HG03565 (cell line): Measurements from ENCODE around the gene GALNT17.

Experiments
- ATAC-seq: cut with Tn5 transposase; IDR thresholded peaks from one replicate; pipeline ENCODE4 v1.9.1; 2021; ENCODE audit warnings: mild to moderate bottlenecking, moderate library complexity; ENCODE audit not compliant: unreplicated experiment

The GALNT17 gene

DNA sequence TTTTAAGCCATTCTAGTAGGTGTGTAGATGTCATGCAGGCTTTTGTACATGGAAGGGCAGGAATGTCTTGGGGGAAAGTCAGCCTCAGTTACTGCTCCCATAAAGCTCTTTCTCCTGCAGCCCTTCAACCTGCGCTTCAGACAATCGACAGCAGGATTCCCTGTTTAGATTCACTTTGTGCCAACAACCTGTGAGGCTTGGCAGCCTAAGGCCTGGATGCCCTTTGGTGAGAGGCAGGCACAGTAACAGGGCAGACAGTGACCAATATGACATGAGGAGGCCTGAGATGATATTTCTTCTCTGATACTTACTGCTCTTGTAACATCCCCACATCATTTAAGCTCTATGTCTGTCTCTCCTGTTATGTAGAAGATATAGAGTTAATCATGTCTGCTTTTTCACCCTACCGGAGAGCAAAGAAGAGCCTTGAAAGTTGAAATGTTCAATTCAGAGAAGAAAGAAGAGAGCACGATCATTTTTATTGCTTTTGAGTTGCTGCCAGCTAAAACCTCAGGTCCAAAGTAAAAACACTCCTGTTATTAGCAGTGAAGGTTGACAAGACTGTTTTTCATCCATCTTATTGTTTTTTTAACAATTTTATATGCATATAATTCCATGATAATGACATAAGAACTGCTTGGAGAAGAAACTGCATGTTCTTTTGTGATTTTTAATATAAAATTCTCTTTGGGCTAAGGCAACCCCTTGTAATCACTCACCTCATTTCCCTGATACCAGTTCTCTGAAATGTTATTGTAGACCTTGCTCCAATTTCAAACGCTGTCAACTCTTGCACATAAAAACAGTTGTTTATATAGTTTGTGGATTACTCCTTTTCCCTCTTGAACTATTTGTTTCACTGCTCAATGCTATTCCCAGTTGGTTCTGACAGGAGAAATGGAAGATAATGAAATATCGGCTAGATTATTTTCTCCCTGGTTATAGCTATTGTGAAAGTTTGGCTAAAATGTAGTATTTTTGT lies 140.9 kb downstream of the GALNT17 start:
- ATAC-seq, result no peak

DNA sequence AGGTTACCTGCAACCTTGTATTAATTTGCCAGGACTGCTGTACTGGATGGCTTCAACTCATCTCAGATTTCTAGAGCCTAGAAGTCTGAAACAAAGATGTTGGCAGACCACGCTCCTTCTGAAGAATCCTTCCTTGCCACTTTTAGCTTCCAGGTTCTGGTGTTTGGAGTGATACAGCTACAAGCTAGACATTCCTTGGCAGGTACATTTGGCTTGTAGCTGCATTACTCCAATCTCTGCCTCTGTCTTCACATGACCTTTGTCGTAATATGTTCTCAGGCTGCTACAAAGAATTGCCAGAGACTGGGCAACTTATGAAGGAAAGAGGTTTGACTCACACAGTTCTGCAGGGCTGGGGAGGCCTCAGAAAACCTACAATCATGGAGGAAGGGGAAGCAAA lies 146.3 kb downstream of the GALNT17 start:
- no peak for ATAC-seq

DNA sequence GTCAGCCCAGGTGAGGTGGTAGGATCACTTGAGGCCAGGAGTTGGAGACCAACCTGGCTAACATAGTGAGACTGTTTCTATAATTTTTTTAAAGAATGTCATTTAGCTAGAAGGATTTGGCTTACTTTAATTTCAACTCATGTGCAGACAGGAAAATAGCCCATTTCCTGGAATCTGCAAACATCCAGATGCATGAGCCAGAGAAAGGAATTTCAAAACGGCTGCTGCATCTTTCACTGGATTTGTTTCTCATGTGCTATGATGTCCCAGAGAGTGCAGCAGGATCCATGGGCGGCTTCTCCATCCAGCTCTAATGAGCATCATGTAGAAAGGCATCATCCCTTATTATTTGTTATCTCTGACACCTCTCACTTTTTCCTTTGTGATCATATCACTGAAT lies 149.3 kb downstream of the GALNT17 start:
- no peak for ATAC-seq

DNA sequence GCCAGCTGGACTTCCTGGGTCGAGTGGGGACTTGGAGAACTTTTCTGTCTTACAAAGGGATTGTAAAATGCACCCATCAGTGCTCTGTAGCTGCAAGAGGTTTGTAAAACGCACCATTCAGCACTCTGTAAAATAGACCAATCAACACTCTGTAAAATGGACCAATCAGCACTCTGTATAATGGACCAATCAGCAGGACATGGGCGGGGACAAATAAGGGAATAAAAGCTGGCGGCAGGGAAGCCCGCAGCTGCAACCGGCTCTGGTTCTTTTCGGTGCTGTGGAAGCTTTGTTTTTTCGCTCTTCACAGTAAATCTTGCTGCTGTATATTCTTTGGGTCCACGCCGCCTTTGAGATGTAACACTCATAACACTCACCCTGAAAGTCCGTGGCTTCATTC lies 151.9 kb downstream of the GALNT17 start:
- ATAC-seq, result no peak

DNA sequence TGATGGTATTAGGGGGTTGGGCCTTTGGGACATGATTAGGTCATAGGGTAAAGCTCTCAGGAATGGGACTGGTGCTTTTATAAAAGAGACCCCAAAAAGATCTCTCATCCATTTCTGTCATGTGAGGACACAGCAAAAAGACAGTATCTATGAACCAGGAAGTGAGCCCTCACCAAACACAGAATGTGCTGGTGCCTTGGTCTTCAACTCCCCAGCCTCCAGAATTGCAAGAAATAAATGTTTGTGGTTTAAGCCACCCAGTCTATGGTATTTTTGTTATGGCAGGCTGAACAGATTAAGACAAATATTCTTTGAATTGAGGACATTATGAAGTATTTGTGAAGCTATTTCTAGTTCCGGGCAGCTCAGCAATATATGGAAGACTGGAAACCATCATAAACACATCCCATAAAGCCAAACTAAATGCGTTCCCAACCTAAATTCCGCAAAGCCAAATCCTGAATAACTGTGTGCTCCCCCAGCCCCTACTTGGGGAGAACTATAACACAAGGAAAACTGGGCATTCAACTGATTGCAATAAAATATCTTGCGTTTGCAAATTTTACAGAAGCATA lies 153.7 kb downstream of the GALNT17 start:
- no peak for ATAC-seq

DNA sequence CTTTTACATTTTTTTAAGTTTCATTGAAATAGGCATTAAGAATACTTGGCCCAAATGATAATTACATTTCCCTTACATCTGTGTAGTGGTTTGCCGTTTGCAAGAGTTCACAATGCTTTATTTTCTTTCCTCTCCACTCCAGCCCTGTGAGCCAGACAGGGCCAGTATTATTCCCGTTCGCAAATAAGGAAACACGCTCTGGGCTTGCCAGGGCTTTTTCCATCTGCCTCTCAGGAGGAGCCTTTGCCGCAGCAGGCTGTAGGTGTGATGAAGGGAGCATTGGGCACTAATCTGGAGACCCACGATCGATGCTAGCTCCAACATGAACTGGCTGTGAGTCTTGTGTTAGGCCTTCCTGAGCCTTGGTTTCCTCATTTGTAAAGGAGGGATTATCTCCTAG lies 154.4 kb downstream of the GALNT17 start:
- no peak for ATAC-seq

DNA sequence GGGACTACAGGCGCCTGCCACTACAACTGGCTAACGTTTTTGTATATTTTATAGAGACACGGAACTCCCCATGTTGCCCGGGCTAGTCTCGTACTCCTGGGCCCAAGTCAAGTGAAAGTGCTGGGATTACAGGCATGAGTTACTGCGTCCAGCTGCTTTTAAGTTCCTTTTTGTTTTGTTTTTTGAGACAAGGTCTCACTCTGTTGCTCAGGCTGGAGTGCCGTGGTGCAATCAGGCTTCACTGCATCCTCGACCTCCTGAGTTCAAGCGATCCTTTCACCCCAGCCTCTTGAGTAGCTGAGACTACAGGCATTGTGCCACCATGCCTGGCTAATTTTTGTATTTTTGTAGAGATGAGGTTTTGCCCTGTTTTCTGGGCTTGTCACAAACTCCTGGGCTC lies 155.0 kb downstream of the GALNT17 start:
- no peak for ATAC-seq

DNA sequence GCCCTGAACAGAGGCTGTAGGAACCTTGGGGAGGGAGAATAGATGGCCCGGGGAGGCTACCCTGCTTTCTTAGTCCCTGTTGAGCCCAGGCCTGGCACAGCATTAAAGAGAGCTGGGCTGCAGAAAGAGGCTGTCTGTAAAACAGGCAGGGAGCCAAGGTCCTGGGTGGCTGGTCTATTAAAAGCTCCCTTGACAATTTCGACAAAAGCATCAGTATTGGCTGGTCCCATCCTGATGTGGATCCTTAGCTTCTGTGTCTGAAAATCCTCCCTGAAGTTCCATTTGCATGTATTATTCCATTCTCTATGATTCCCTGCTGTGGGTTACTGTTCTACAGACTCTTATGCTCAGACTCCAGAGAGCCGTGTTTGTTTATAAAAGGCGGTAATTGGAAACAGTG lies 158.5 kb downstream of the GALNT17 start:
- no peak for ATAC-seq

DNA sequence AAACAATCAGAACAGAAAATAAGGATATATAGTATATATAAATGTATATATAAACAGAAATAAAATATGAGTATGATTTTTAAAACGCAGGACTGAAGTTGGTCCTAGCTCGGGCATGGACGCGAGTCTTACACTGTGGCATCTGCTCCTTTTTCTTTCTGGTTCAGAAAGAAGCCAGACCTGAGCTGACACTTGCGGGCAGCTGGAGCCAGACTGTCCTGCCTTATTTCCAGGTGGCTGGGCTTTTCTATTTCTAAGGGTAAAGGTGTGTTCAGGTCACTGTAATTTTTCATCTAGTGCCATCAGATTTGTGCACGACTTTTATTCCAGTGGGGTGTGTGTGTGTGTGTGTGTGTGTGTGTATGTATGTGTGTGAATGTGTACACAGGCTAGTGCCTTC lies 166.4 kb downstream of the GALNT17 start:
- ATAC-seq, result no peak

DNA sequence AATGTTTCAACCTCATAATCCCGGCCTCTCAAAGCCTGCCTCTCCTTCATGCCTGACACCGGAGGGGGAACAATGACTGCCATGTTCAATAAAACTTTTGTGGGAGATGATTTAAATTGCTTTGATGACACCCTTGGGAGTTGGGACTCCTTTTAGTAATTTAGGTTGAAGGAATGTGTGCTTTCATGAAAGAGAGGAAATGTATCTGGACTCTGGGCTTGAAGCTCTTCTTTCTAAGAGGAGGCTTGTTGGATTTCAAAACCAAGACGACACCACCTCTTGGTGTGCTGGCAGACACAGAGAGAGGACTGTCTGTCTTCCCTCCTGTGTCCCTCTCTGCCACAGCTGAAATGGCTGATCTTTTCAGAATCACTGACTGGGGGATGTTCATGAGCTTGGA lies 168.1 kb downstream of the GALNT17 start:
- no peak for ATAC-seq

DNA sequence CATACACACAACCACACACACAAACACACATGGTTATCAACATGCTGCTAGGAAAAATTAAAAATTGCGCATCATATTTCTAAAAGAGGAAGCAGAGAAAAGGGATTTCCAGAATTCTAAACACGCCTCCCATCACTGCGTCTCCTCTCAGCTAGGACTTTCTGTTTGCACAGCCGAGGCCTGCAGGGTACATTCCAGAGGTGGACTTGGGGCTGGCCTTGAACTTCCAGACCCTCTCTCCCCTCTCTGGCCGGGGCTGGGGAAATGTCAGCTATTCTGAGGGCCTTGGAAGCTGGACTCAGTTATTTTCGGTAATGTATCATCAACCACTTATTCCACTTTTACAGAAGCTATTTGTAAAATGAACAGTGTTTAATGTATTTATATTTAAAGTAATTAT lies 168.7 kb downstream of the GALNT17 start:
- no peak for ATAC-seq

DNA sequence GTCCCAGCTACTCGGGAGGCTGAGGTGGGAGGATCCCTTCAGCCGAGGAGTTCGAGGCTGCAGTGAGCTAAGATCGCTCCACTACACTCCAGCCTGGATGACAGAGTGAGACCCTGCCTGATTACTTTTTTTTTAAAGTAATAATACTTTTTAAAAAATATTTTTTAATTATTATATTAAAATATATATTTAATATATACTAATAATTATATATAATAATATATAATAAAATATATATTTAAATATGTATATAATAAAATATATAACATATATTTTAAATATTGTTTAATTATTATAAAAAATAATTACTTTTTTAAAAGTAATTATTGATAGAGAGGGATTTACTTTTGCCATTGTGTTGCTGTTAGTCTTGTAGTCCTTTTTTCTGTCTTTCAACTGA lies 169.2 kb downstream of the GALNT17 start:
- ATAC-seq, result no peak

DNA sequence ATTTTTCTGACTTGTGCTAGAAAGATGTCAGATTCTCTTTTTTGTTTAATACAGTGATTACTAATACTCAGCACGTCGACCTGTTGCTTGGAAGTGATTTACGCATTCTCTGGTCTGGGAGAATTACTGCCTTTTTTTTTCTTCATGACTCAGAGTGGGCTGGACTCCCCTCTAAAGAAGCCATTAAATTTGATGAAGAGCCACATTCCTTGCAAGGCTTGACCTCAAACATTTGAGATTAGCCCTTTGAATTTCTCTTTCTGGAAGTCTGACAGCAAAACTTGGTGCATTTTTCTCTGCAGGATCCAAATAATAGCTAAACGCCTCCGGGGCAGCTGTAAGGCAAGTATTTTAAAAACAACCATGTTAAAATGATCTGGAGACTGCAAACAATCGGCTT lies 171.6 kb downstream of the GALNT17 start:
- no peak for ATAC-seq

DNA sequence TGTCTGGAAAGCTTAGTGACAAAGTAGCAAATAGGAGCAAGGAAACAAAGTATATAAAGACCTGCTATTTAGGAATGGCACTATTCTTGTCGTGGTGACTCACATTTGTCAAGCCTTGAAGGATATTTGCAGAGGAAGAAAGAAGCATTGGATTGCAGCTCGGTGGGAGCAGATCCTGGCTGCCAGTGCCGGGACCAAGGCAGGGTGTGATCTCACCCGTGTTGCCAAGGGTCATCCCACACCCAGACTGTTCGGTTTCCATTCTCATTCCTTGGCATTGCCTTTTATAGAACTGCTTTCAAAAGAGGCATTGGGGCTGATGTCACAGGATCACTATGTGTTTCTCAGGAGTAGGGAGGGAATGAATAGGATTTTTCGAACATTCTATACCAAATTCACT lies 176.2 kb downstream of the GALNT17 start:
- ATAC-seq, result no peak

DNA sequence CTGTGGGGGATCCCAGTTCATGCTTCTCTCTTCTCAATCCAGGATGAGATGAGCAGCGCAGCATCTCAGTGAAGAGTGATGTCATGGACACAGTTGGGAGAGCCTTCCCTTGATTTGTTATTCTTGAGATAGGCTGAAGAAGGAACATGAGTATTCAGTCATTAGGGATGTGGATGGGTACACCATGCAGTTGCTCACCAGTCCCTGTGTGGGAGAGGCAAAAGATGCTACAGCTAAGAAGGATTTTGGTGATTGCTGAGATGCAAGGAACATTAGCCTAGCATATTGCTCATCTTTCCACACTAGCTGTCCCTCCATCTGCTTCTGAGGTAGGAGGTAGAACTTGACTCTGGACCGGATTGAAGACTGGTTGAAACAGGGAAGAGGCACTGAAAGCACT lies 179.6 kb downstream of the GALNT17 start:
- no peak for ATAC-seq

DNA sequence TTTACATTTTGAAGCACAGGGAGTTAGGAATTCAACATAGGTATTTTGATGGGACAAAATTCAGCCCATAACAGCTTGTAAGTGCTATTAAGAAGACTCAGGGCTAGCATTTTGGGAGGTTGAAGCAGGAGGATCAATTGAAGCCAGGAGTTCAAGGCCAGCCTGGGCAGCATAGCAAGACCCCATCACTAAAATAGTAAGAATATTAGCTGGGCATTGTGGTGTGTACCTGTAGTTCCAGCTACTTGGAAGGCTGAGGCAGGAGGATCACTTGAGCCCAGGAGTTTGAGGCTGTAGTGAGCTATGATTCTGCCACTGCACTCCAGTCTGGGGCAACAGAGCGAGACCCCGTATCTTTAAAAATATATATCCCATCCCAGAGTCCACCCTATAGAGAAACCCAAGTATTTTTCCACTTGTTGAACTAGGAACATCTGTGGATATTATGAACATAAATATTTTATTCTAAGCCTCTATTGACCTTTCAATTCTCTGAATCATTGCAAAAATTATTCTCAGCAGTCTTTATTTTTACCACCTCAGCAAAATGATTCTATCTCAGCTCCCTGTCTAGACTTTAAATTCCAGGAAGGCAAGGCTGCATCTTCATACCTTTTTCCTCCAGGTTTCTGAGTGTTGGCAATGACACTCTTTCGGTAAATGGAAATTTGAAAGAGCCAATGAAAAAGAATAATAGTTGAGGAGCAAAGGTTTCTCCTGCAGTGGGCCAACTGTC lies 181.0 kb downstream of the GALNT17 start:
- no peak for ATAC-seq

DNA sequence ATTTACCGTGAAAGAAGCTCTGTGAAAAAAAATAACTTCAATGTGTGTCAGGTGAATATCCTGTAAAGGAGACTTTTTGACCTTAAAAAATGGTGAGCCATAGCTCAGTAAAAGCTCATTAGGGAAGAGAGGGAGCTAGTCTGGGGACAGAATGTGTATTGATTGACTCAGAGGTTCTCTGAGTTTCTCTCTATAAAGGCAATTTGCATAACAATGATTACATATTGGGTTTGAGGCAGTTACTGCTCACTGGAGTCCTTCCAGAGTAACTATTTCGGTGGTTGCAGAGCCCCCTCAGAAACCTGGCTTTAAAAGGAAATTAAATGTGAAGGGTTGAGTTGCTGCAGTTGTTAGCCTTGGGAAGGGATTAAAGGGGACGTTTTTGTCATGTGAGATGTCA lies 181.6 kb downstream of the GALNT17 start:
- no peak for ATAC-seq

DNA sequence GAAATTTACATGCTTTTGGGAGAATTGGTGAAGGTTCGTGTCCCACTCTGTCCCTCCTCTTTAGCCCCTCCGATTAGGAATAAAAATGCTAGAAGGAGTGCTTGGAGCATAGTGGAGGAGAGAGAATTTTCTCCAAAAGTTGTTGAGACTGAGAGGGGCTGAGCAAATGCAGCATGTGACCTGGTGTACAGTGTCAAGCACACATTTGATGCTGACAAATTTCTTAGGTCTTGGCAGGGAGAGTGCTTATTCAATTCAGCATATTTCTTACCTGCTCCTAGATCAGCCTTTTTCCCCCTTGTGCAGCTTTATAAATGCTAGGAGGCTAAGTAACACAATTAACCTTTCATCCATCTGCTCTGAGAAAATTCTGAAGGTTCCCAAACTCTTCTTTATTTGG lies 189.0 kb downstream of the GALNT17 start:
- ATAC-seq, result no peak

DNA sequence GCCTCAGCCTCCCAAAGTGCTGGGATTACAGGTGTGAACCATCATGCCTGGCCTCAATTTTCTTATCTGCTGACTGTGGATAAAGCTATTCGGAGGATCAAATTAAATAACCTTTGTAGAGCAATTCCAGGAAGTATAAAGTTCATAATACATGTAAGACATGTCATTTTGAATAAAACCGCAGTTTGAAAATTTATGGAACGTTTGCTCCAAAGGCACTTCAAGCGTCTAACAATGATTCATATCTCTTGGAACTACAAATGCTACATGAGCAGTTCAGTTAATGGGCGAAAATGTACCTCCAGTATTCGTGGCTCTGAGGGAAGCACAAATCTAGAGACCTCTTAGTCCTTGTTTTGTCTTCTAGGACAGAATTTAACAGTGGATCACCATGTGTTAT lies 190.3 kb downstream of the GALNT17 start:
- ATAC-seq, result no peak

DNA sequence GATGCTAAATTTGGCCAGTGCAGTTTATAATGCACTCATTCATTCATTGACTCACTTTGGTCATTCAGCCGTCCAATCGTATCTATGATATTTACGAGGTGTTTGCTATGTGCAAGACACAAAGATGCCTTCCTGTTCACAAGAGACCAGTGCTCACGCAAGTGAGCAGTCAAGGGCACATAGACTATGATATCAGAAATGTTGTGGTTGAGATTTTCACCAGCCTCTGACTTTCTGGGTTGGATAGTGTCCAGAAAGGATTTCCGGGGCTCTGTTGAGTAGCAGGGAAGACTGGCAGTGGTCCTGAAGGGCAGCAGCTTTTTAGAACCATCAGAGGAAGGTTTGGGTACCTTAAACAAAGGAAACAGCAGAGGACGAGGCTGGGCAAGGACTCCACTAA lies 191.8 kb downstream of the GALNT17 start:
- ATAC-seq, result no peak

DNA sequence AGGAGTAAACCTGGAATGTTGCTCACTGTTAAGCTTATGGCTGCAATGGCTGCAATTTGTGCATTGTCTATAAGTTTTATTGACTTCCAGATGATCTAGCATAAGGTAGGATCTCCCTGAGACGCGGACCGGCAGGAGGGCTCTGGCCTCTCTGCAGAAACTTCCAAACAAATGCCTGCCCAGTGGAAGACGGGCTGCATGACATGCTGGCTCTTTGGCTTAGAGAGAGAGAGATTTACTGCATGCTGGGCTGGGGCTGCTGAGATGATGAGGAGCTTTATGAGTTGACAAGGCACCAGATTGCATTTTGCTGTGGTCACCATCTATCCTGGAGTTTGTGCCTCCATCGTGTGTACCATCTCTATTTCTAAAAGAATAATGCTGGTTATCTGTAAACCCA lies 193.2 kb downstream of the GALNT17 start:
- ATAC-seq, result no peak

DNA sequence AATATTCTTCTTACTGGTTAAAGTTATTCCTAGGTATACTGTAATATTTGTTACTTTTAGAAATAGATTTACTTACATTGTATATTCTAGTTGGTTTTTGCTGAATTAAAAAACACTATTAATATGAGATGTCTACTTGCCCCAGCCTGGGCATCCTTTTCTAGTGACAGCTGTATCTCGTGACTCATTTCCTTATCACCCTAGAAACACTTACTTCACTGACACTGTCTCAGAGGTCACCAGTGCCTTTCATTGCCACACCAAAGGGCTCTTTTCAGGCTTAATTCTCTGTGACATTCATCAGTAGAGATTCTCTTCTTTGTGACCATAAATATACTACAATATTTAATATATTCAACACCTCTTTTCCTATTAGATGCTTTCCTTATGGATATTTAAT lies 194.7 kb downstream of the GALNT17 start:
- no peak for ATAC-seq
